Activated naive CD4-positive, alpha-beta T cell treated with anti-CD3 and anti-CD28 coated beads for 36 hours (primary cell): ENCODE data around the gene SGCA. TPM values are rescaled to one million over a fixed set of nuclear protein-coding genes. Genes with fewer than 3 reads are reported as not detected.

ENCODE experiments used
- CTCF ChIA-PET: fragments of 350-600 bp; sonication (Branson Sonifier 250); formaldehyde crosslinking; loops from one replicate; lab custom pipeline; 2021; ENCODE audit warnings: antibody characterized with exemption; lab: Charles Lee
- DNase-seq: peaks from one replicate; pipeline ENCODE4 v3.0.0-alpha.2; 2020
- H3K27ac Mint-ChIP-seq: one replicate; pipeline ENCODE4 v1.8.0; 2021; ENCODE audit warnings: mild to moderate bottlenecking, mixed read lengths
- H3K27me3 Mint-ChIP-seq: one replicate; pipeline ENCODE4 v1.8.0; 2021; ENCODE audit warnings: low read depth, mixed read lengths
- H3K36me3 Mint-ChIP-seq: one replicate; pipeline ENCODE4 v1.8.0; 2021; ENCODE audit warnings: low read depth, mixed read lengths
- H3K4me1 Mint-ChIP-seq: one replicate; pipeline ENCODE4 v1.8.0; 2021; ENCODE audit warnings: low read depth, mixed read lengths
- H3K4me3 Mint-ChIP-seq: one replicate; pipeline ENCODE4 v1.8.0; 2021; ENCODE audit warnings: mild to moderate bottlenecking, moderate library complexity, mixed read lengths
- H3K9me3 Mint-ChIP-seq: one replicate; pipeline ENCODE4 v1.8.0; 2021; ENCODE audit warnings: mixed read lengths
- intact Hi-C: fragments of 100-400 bp; cut with micrococcal nuclease; formaldehyde crosslinking; loops from one replicate; pipeline ENCODE4 v1.15.1; 2023
- total RNA-seq, 2 experiments: library from RNA; stranded (reverse); gene quantifications; one replicate each; pipeline ENCODE4 v1.2.3, GENCODE V29; 2021

The SGCA gene
- total RNA-seq, 2 experiments from 2014 or later = 0.14 TPM; not detected in 1

- H3K4me3 Mint-ChIP-seq = peak overlapping the region; percentile 28
- intact Hi-C loops = no loop called here
- no peak overlapping the region for H3K27ac Mint-ChIP-seq
- H3K27me3 Mint-ChIP-seq = peaks cover 17% of the 10 kb centered on the region
- H3K36me3 Mint-ChIP-seq = peaks cover 5% of the 10 kb centered on the region
- CTCF ChIA-PET = interaction anchor here (3.1 kb wide), 1 partner anchor 14 kb away, joined by 7 read pairs; no protein-coding TSS in a partner anchor
- H3K9me3 Mint-ChIP-seq = no peaks in the 10 kb centered on the region
- no peak for DNase-seq
- H3K4me1 Mint-ChIP-seq = peaks cover 24% of the 10 kb centered on the region
These were observed 37.1 kb upstream of the SGCA start for GRCh38 chr17:50128441-50129352.

GRCh38 chr17:50129353-50129727 is 36.5 kb upstream of the SGCA start:
- peaks cover 24% of the 10 kb centered on the region for H3K4me1 Mint-ChIP-seq
- no peaks in the 10 kb centered on the region for H3K9me3 Mint-ChIP-seq
- peaks cover 17% of the 10 kb centered on the region for H3K27me3 Mint-ChIP-seq
- no peak for DNase-seq
- intact Hi-C loops = no loop called here
- CTCF ChIA-PET = interaction anchor here (1.4 to 3.1 kb wide), 2 partner anchors 15 to 33 kb away, joined by 3 to 7 read pairs; no protein-coding TSS in a partner anchor
- no peak overlapping the region for H3K27ac Mint-ChIP-seq
- H3K4me3 Mint-ChIP-seq = peak overlapping the region; percentile 67
- H3K36me3 Mint-ChIP-seq = peaks cover 9% of the 10 kb centered on the region

- peak within 1 kb of the TSS; percentile 67 for H3K4me3 Mint-ChIP-seq
- peak; percentile 58 for DNase-seq
- no peaks in the 10 kb centered on the region for H3K9me3 Mint-ChIP-seq
- CTCF ChIA-PET = interaction anchor here (1.1 to 3.1 kb wide), 7 partner anchors 9 to 36 kb away, joined by 3 to 8 read pairs (median 4); partner anchors contain the start of gene PDK2
- peaks cover 9% of the 10 kb centered on the region for H3K36me3 Mint-ChIP-seq
- H3K4me1 Mint-ChIP-seq = peaks cover 24% of the 10 kb centered on the region
- H3K27me3 Mint-ChIP-seq = peaks cover 17% of the 10 kb centered on the region
- H3K27ac Mint-ChIP-seq = no peak within 1 kb of the TSS
- intact Hi-C loops = loop anchor here (2.0 kb wide), 1 partner anchor 15 kb away; no protein-coding TSS in a partner anchor
These were observed 35.9 kb upstream of the SGCA start, which contains the start of gene SAMD14 for GRCh38 chr17:50129728-50130558. TSS of gene SAMD14 (minus strand) at chr17:50130160. CDS start at chr17:50124959, 5,201 bp downstream.

- no peaks in the 10 kb centered on the region for H3K9me3 Mint-ChIP-seq
- H3K36me3 Mint-ChIP-seq = peaks cover 12% of the 10 kb centered on the region
- peaks cover 17% of the 10 kb centered on the region for H3K27me3 Mint-ChIP-seq
- CTCF ChIA-PET = interaction anchor here (0.6 to 3.1 kb wide), 9 partner anchors 8 to 146 kb away, joined by 3 to 8 read pairs (median 4); partner anchors contain the start of gene PDK2
- H3K4me1 Mint-ChIP-seq = peaks cover 24% of the 10 kb centered on the region
- no peak overlapping the region for H3K27ac Mint-ChIP-seq
- intact Hi-C loops = loop anchor here (2.0 kb wide), 1 partner anchor 16 kb away; no protein-coding TSS in a partner anchor
- H3K4me3 Mint-ChIP-seq = peak overlapping the region; percentile 46
- DNase-seq = no peak
These were observed 35.1 kb upstream of the SGCA start for GRCh38 chr17:50130559-50131305.

GRCh38 chr17:50132104-50132794 is 33.6 kb upstream of the SGCA start:
- Mint-ChIP-seq H3K9me3 (no peaks in the 10 kb centered on the region), H3K4me1 (peaks cover 24% of the 10 kb centered on the region), H3K36me3 (peaks cover 23% of the 10 kb centered on the region), H3K27ac (no peak overlapping the region), H3K27me3 (peaks cover 17% of the 10 kb centered on the region), H3K4me3 (no peak overlapping the region)
- CTCF ChIA-PET = interaction anchor here (0.6 to 3.1 kb wide), 4 partner anchors 15 to 82 kb away, joined by 3 to 7 read pairs (median 3); no protein-coding TSS in a partner anchor
- intact Hi-C loops = no loop called here
- no peak for DNase-seq

GRCh38 chr17:50133028-50133768 is 32.6 kb upstream of the SGCA start:
- no peak overlapping the region for H3K27ac Mint-ChIP-seq
- H3K4me1 Mint-ChIP-seq = peaks cover 24% of the 10 kb centered on the region
- H3K9me3 Mint-ChIP-seq = no peaks in the 10 kb centered on the region
- no peak for DNase-seq
- intact Hi-C loops = no loop called here
- no peak overlapping the region for H3K4me3 Mint-ChIP-seq
- CTCF ChIA-PET = interaction anchor here (0.6 to 1.0 kb wide), 2 partner anchors 15 to 81 kb away, joined by 3 read pairs; no protein-coding TSS in a partner anchor
- H3K36me3 Mint-ChIP-seq = peaks cover 32% of the 10 kb centered on the region
- H3K27me3 Mint-ChIP-seq = peaks cover 12% of the 10 kb centered on the region

- Mint-ChIP-seq H3K27me3 (peaks cover 7% of the 10 kb centered on the region), H3K36me3 (peaks cover 38% of the 10 kb centered on the region), H3K9me3 (no peaks in the 10 kb centered on the region), H3K27ac (no peak overlapping the region), H3K4me1 (peaks cover 21% of the 10 kb centered on the region), H3K4me3 (no peak overlapping the region)
- CTCF ChIA-PET = no interaction called here
- DNase-seq = no peak
- intact Hi-C loops = no loop called here
These were observed 32.1 kb upstream of the SGCA start for GRCh38 chr17:50133769-50134099.

GRCh38 chr17:50134206-50135110 is 31.3 kb upstream of the SGCA start:
- CTCF ChIA-PET = interaction anchor here (1.4 kb wide), 1 partner anchor 28 kb away, joined by 6 read pairs; no protein-coding TSS in a partner anchor
- Mint-ChIP-seq H3K4me1 (peaks cover 17% of the 10 kb centered on the region), H3K27ac (no peak overlapping the region), H3K36me3 (peaks cover 42% of the 10 kb centered on the region), H3K4me3 (no peak overlapping the region), H3K27me3 (peaks cover 4% of the 10 kb centered on the region), H3K9me3 (no peaks in the 10 kb centered on the region)
- intact Hi-C loops = no loop called here
- DNase-seq = no peak

- H3K4me1 Mint-ChIP-seq = peaks cover 24% of the 10 kb centered on the region
- CTCF ChIA-PET = interaction anchor here (1.3 to 2.0 kb wide), 3 partner anchors 19 to 65 kb away, joined by 3 to 6 read pairs (median 6); no protein-coding TSS in a partner anchor
- no peak overlapping the region for H3K27ac Mint-ChIP-seq
- no peaks in the 10 kb centered on the region for H3K9me3 Mint-ChIP-seq
- no peak overlapping the region for H3K4me3 Mint-ChIP-seq
- peaks cover 52% of the 10 kb centered on the region for H3K36me3 Mint-ChIP-seq
- DNase-seq = no peak
- intact Hi-C loops = no loop called here
- peaks cover 4% of the 10 kb centered on the region for H3K27me3 Mint-ChIP-seq
These were observed 30.3 kb upstream of the SGCA start for GRCh38 chr17:50135316-50136095.
